ENCODE data around the gene BCKDHB.

Gene BCKDHB

GRCh38 chr6:80154160-80154559 is 47.7 kb downstream of the BCKDHB start:
- DNase-seq = no peak

- no peak for DNase-seq
These were observed 49.8 kb downstream of the BCKDHB start for GRCh38 chr6:80156221-80156620.

GRCh38 chr6:80158478-80158989 is 52.1 kb downstream of the BCKDHB start:
- DNase-seq = no peak

- DNase-seq = no peak
These were observed 55.0 kb downstream of the BCKDHB start for GRCh38 chr6:80161434-80161833.

- DNase-seq = no peak
These were observed 57.3 kb downstream of the BCKDHB start for GRCh38 chr6:80163754-80164187.

- no peak for DNase-seq
These were observed 58.7 kb downstream of the BCKDHB start for GRCh38 chr6:80165143-80165542.

GRCh38 chr6:80165819-80166218 is 59.3 kb downstream of the BCKDHB start:
- DNase-seq = no peak

- DNase-seq = no peak
These were observed 64.0 kb downstream of the BCKDHB start for GRCh38 chr6:80170433-80170832.

- DNase-seq = no peak
These were observed 66.9 kb downstream of the BCKDHB start for GRCh38 chr6:80173411-80173810.

- no peak for DNase-seq
These were observed 68.6 kb downstream of the BCKDHB start for GRCh38 chr6:80174900-80175572.

- DNase-seq = no peak
These were observed 73.2 kb downstream of the BCKDHB start for GRCh38 chr6:80179695-80180094.

GRCh38 chr6:80181352-80182081 is 75.0 kb downstream of the BCKDHB start:
- no peak for DNase-seq

GRCh38 chr6:80182308-80182707 is 75.8 kb downstream of the BCKDHB start:
- no peak for DNase-seq

GRCh38 chr6:80183019-80183795 is 76.7 kb downstream of the BCKDHB start:
- no peak for DNase-seq

GRCh38 chr6:80185492-80185891 is 79.0 kb downstream of the BCKDHB start:
- DNase-seq = no peak

GRCh38 chr6:80186082-80186481 is 79.6 kb downstream of the BCKDHB start:
- DNase-seq = no peak

- DNase-seq = no peak
These were observed 90.4 kb downstream of the BCKDHB start for GRCh38 chr6:80196906-80197305.

- DNase-seq = no peak
These were observed 91.0 kb downstream of the BCKDHB start for GRCh38 chr6:80197474-80197873.

- DNase-seq = no peak
These were observed 91.5 kb downstream of the BCKDHB start for GRCh38 chr6:80197986-80198385.

- DNase-seq = no peak
These were observed 96.8 kb downstream of the BCKDHB start for GRCh38 chr6:80203283-80203682.

GRCh38 chr6:80205404-80205803 is 98.9 kb downstream of the BCKDHB start:
- no peak for DNase-seq

- DNase-seq = no peak
These were observed 100.3 kb downstream of the BCKDHB start for GRCh38 chr6:80206758-80207157.

- no peak for DNase-seq
These were observed 103.0 kb downstream of the BCKDHB start for GRCh38 chr6:80209430-80209829.

GRCh38 chr6:80210618-80211017 is 104.1 kb downstream of the BCKDHB start:
- no peak for DNase-seq

Measured in left hindlimb (tissue), 1 donor.